WTC11 (cell line): ENCODE data around the gene TIPARP. TPM values are rescaled to one million over a fixed set of nuclear protein-coding genes. Genes with fewer than 3 reads are reported as not detected.

Experiments used
- ATAC-seq: fragments of 200-7000 bp; cut with Tn5 transposase; 2 replicates; pipeline ENCODE4 v1.10.0; 2021; ENCODE audit warnings: mild to moderate bottlenecking, moderate library complexity
- CTCF ChIA-PET: fragments of 300-600 bp; sonication (Branson Sonifier 250); formaldehyde crosslinking; loops from one replicate; lab custom pipeline; 2021; ENCODE audit warnings: antibody characterized with exemption; lab: Charles Lee
- POLR2A ChIA-PET: fragments of 350-600 bp; sonication (Branson Sonifier 250); formaldehyde crosslinking; loops from one replicate; lab custom pipeline; 2021; ENCODE audit warnings: antibody characterized with exemption; lab: Charles Lee
- DNase-seq: peaks from one replicate; pipeline ENCODE4 v3.0.0; 2021; ENCODE audit warnings: low spot score
- H3K27ac Mint-ChIP-seq: 2 replicates; pipeline ENCODE4 v1.8.0; 2021; ENCODE audit warnings: mixed read lengths
- H3K27me3 Mint-ChIP-seq: 2 replicates; pipeline ENCODE4 v1.8.0; 2021; ENCODE audit warnings: low read depth, mild to moderate bottlenecking, moderate library complexity, mixed read lengths
- H3K36me3 Mint-ChIP-seq: 2 replicates; pipeline ENCODE4 v1.8.0; 2021; ENCODE audit warnings: mixed read lengths
- H3K4me1 Mint-ChIP-seq: 2 replicates; pipeline ENCODE4 v1.8.0; 2022; ENCODE audit warnings: mixed read lengths
- H3K4me3 Mint-ChIP-seq: 2 replicates; pipeline ENCODE4 v1.8.0; 2021; ENCODE audit warnings: mild to moderate bottlenecking, moderate library complexity, mixed read lengths
- H3K9me3 Mint-ChIP-seq: 2 replicates; pipeline ENCODE4 v1.8.0; 2021; ENCODE audit warnings: mixed read lengths
- AFF4 ChIP-seq: sonication (generic); formaldehyde crosslinking; IDR thresholded peaks from 2 replicates; pipeline ENCODE4 v1.8.1; 2023; ENCODE audit warnings: mild to moderate bottlenecking, missing genetic modification reagents, borderline replicate concordance
- ATF1 ChIP-seq: sonication (generic); formaldehyde crosslinking; IDR thresholded peaks from 2 replicates; pipeline ENCODE4 v1.8.1; 2023; ENCODE audit warnings: mild to moderate bottlenecking, moderate library complexity, missing genetic modification reagents
- ATF2 ChIP-seq: sonication (generic); formaldehyde crosslinking; IDR thresholded peaks from 2 replicates; pipeline ENCODE4 v1.8.1; 2022; ENCODE audit warnings: low read depth, missing genetic modification reagents, borderline replicate concordance
- ATF3 ChIP-seq: sonication (generic); formaldehyde crosslinking; conservative IDR thresholded peaks from 2 replicates; pipeline ENCODE4 v1.8.1; 2022; ENCODE audit warnings: mild to moderate bottlenecking, missing genetic modification reagents
- ATF6 ChIP-seq: sonication (generic); formaldehyde crosslinking; IDR thresholded peaks from 2 replicates; pipeline ENCODE4 v1.8.1; 2023; ENCODE audit warnings: mild to moderate bottlenecking, missing genetic modification reagents
- E2F4 ChIP-seq: sonication (generic); formaldehyde crosslinking; IDR thresholded peaks from 2 replicates; pipeline ENCODE4 v1.8.1; 2022; ENCODE audit warnings: low read depth, mild to moderate bottlenecking, moderate library complexity, missing genetic modification reagents, borderline replicate concordance
- RELA ChIP-seq: sonication (generic); formaldehyde crosslinking; IDR thresholded peaks from 2 replicates; pipeline ENCODE4 v1.8.1; 2022; ENCODE audit warnings: missing genetic modification reagents, mild to moderate bottlenecking, borderline replicate concordance
- SOX15 ChIP-seq: fragments of 250-450 bp; sonication (Bioruptor Pico); IDR thresholded peaks from 2 replicates; pipeline ENCODE4 v1.9.0; 2021; ENCODE audit warnings: mild to moderate bottlenecking
- TEAD1 ChIP-seq: sonication (generic); formaldehyde crosslinking; IDR thresholded peaks from 2 replicates; pipeline ENCODE4 v1.8.0; 2022; ENCODE audit warnings: mild to moderate bottlenecking, missing genetic modification reagents
- TEAD4 ChIP-seq: sonication (generic); formaldehyde crosslinking; IDR thresholded peaks from 2 replicates; pipeline ENCODE4 v1.8.0; 2022; ENCODE audit warnings: mild to moderate bottlenecking, missing genetic modification reagents
- USF2 ChIP-seq: sonication (generic); formaldehyde crosslinking; IDR thresholded peaks from 2 replicates; pipeline ENCODE4 v1.8.1; 2023; ENCODE audit warnings: mild to moderate bottlenecking, missing genetic modification reagents, moderate library complexity
- ZBTB43 ChIP-seq: sonication (generic); formaldehyde crosslinking; IDR thresholded peaks from 2 replicates; pipeline ENCODE4 v1.8.1; 2023; ENCODE audit warnings: mild to moderate bottlenecking, missing genetic modification reagents
- ZNF121 ChIP-seq: sonication (generic); formaldehyde crosslinking; IDR thresholded peaks from 2 replicates; pipeline ENCODE4 v1.8.0; 2023; ENCODE audit warnings: missing genetic modification reagents
- ZNF138 ChIP-seq: sonication (generic); formaldehyde crosslinking; conservative IDR thresholded peaks from 2 replicates; pipeline ENCODE4 v1.8.1; 2022; ENCODE audit warnings: mild to moderate bottlenecking, moderate library complexity, missing genetic modification reagents
- ZNF423 ChIP-seq: fragments of 250-450 bp; sonication (Bioruptor Pico); IDR thresholded peaks from 2 replicates; pipeline ENCODE4 v2.1.2; 2022; ENCODE audit warnings: mild to moderate bottlenecking, moderate library complexity
- total RNA-seq: library from RNA; stranded (reverse); gene quantifications from 3 replicates; pipeline ENCODE4 v1.2.3, GENCODE V29; 2021
- TF ChIP-seq, protein P1 (sequence below): sonication (generic); formaldehyde crosslinking; IDR thresholded peaks from 2 replicates; pipeline ENCODE4 v1.8.1; 2022; ENCODE audit warnings: mild to moderate bottlenecking, missing genetic modification reagents, moderate library complexity, borderline replicate concordance

Gene TIPARP
- total RNA-seq, 1 experiment from 2014 or later: 5.6 TPM

- CTCF ChIA-PET: no interaction called here
- H3K27ac Mint-ChIP-seq: no peak overlapping the region
Measured at GRCh38 chr3:156691920-156692319, 17.5 kb downstream of the TIPARP start.

DNA sequence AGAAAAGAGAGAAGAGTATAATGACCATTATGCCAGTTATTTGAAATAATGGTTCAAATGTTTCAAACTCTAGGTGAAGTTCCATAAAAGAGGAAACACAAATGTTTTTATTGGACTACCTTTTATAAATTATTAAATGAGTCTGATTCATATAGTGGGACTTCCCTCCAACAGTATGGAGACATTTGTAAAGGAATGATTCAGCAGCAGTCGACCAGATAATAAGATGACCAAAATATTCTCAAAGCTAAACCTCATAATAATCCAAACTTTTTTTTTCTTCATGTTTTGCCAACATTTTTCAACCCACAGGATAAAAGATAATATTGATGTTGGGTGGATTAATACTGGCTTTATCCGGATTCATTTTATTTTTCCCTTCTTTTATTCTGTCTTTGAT is 18.8 kb downstream of the TIPARP start:
- ATAC-seq (no peak), DNase-seq (no peak)
- ChIA-PET CTCF (no interaction called here), POLR2A (no interaction called here)
- Mint-ChIP-seq H3K4me1 (0 out of 2 replicates have a peak, but pooled peaks cover 2% of the 10 kb centered on the region), H3K4me3 (no peak overlapping the region), H3K36me3 (peaks cover 29% of the 10 kb centered on the region), H3K27me3 (no peaks in the 10 kb centered on the region), H3K27ac (no peak overlapping the region), H3K9me3 (no peaks in the 10 kb centered on the region)
- TF ChIP-seq ZNF138 (CRISPR knock-in tag) (no peak), ATF1 (CRISPR knock-in tag) (no peak), SOX15 (CRISPR knock-in tag) (no peak), ZNF121 (CRISPR knock-in tag) (no peak), ATF2 (CRISPR knock-in tag) (no peak), ZBTB43 (CRISPR knock-in tag) (no peak)
- TF ChIP-seq, protein P1, sequence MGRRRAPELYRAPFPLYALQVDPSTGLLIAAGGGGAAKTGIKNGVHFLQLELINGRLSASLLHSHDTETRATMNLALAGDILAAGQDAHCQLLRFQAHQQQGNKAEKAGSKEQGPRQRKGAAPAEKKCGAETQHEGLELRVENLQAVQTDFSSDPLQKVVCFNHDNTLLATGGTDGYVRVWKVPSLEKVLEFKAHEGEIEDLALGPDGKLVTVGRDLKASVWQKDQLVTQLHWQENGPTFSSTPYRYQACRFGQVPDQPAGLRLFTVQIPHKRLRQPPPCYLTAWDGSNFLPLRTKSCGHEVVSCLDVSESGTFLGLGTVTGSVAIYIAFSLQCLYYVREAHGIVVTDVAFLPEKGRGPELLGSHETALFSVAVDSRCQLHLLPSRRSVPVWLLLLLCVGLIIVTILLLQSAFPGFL: no peak

More at GRCh38 chr3:156691920-156692319, 17.5 kb downstream of the TIPARP start:
- H3K9me3 Mint-ChIP-seq: no peaks in the 10 kb centered on the region
- 0 out of 2 replicates have a peak, but pooled peaks cover 2% of the 10 kb centered on the region for H3K4me1 Mint-ChIP-seq
- H3K36me3 Mint-ChIP-seq: peaks cover 22% of the 10 kb centered on the region
- H3K27me3 Mint-ChIP-seq: no peaks in the 10 kb centered on the region
- no peak for ATAC-seq
- no peak for DNase-seq
- TF ChIP-seq ATF6: no peak
- no peak for TF ChIP-seq USF2 (CRISPR knock-in tag)
- no peak for TF ChIP-seq ZNF121 (CRISPR knock-in tag)
- no peak for TF ChIP-seq TEAD4 (CRISPR knock-in tag)
- TF ChIP-seq TEAD1 (CRISPR knock-in tag): no peak
- no peak for TF ChIP-seq ATF3 (CRISPR knock-in tag)
- no peak for TF ChIP-seq AFF4 (CRISPR knock-in tag)
- TF ChIP-seq RELA (CRISPR knock-in tag): no peak
- TF ChIP-seq ZNF423 (CRISPR knock-in tag): no peak
- TF ChIP-seq E2F4 (CRISPR knock-in tag): no peak
- no peak overlapping the region for H3K4me3 Mint-ChIP-seq
- POLR2A ChIA-PET: no interaction called here
